OCI-LY1 (cell line): ENCODE measurements around the gene SLC6A18.

Experiments used
- CTCF ChIP-seq: fragments of 200-600 bp; sonication (generic), shearing (Covaris generic); IDR thresholded peaks from 2 replicates; pipeline ENCODE4 v1.5.1; 2017; ENCODE audit warnings: mild to moderate bottlenecking, antibody characterized with exemption, low read length, moderate library complexity, mixed read lengths
- EZH2 ChIP-seq: fragments of 200-600 bp; sonication (generic), shearing (Covaris generic); IDR thresholded peaks from 2 replicates; pipeline ENCODE4 v1.8.0; 2017; ENCODE audit warnings: borderline replicate concordance, mixed run types, mild to moderate bottlenecking, antibody characterized with exemption, low read length, moderate library complexity, mixed read lengths

- TF ChIP-seq CTCF (no peak), EZH2 (no peak)
These were observed 37.2 kb upstream of the SLC6A18 start for GRCh38 chr5:1187950-1188334.
